Measurements from ENCODE around the gene TXK.

The TXK gene

DNA sequence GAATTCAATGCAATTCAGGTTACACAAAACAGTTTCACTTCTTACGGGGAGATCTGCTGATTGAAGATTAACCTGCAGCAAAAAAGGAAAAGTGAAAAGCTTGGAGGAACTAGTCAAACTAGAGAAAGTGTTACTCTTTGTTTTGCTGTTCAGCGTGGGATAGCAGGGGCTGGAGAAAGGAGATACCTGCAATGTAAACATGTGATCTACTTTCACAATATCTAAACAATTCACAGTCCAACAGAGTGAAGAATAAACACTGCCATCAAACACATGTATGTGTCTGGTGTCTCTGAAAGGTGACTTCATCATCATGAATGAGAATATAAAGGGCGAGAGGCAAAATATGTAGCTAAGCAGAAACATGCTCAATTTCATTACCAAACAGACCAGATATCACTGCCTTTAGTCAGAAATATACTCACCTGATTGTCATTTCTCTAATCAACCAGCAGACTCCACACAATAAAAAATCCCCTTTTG, 91.0 kb downstream of the TXK start:
- Histone ChIP-seq H3K9me3 (ENCODE audit: control insufficient read depth, insufficient read depth, low read length) (no peaks in the 10 kb centered on the region), H3K4me1 (ENCODE audit: insufficient read depth, low read length) (no peaks in the 10 kb centered on the region), H3K36me3 (ENCODE audit: insufficient read depth, low read length) (no peaks in the 10 kb centered on the region), H3K9ac (ENCODE audit: low read depth, low read length) (no peak overlapping the region)

DNA sequence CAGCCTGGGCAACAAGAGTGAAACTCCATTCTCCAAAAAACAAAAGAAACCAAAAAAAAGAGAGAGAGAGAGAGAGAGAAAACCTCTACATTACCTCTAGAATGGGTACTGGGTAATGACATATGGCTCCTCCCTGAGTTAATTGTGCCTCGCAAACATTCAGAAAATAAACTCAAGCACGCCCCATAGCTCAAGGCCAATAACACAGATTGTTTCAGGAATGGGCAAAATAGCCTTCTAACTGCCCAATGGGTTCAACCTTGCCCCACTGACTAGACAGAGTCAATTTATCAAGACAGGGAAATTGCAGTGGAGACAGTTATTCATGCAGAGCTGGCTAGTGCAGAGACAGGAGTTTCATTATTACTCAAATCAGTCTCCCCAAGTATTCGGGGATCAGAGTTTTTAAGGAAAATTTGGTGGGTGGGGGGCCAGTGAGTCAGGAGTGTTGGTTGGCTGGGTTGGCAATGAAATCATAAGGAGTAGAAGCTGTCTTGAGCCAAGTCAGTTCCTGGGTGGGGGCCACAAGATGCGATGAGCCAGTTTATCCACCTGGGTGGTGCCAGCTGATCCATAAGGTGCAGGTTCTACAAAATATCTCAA, 92.4 kb downstream of the TXK start:
- H3K9me3 ChIP-seq (ENCODE audit: control insufficient read depth, insufficient read depth, low read length): no peaks in the 10 kb centered on the region
- H3K36me3 ChIP-seq (ENCODE audit: insufficient read depth, low read length): no peaks in the 10 kb centered on the region
- H3K4me1 ChIP-seq (ENCODE audit: insufficient read depth, low read length): no peaks in the 10 kb centered on the region
- H3K9ac ChIP-seq (ENCODE audit: low read depth, low read length): no peak overlapping the region

DNA sequence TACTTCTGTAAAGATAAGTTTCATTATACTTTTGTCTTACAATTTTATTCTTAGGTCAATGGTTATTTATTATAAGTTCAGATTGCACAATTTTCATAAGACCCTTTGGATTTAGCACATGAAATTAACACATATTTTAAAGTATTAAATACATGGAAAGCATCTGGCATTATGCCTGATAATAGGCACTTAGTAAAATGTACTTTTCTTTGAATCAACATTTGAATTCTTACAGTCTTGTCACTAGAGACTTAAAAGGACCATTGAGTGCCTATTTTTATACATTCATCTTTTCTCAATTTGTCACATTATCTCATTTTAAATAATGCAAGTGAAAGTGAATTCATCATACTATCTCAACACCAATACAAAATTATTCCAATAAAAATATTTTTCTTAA, 94.5 kb downstream of the TXK start:
- H3K4me1 ChIP-seq (ENCODE audit: insufficient read depth, low read length): no peaks in the 10 kb centered on the region
- H3K9ac ChIP-seq (ENCODE audit: low read depth, low read length): no peak overlapping the region
- no peaks in the 10 kb centered on the region for H3K36me3 ChIP-seq (ENCODE audit: insufficient read depth, low read length)

DNA sequence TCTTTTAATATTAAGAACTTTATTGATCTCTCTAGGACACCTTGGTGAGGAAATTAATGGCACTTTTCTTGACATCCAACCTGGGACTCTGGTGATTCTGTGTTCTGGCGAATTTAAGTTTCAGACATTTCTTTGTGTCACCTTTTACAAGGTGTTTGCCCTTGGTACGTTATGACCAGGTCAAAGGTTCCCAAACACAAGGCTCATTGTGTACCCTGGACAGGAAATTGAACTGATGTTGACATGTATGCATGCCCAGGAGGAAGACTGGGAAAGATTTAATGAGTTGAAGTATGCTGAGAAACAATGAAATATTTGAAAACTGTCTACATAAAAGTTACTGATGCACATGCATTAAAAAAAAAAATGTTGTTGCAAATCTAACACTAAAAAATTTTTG, 95.4 kb downstream of the TXK start:
- Histone ChIP-seq H3K9me3 (ENCODE audit: control insufficient read depth, insufficient read depth, low read length) (no peaks in the 10 kb centered on the region), H3K36me3 (ENCODE audit: insufficient read depth, low read length) (no peaks in the 10 kb centered on the region), H3K9ac (ENCODE audit: low read depth, low read length) (no peak overlapping the region), H3K4me1 (ENCODE audit: insufficient read depth, low read length) (no peaks in the 10 kb centered on the region)

More for the DNA sequence above, 94.5 kb downstream of the TXK start:
- no peaks in the 10 kb centered on the region for H3K9me3 ChIP-seq (ENCODE audit: control insufficient read depth, insufficient read depth, low read length)

DNA sequence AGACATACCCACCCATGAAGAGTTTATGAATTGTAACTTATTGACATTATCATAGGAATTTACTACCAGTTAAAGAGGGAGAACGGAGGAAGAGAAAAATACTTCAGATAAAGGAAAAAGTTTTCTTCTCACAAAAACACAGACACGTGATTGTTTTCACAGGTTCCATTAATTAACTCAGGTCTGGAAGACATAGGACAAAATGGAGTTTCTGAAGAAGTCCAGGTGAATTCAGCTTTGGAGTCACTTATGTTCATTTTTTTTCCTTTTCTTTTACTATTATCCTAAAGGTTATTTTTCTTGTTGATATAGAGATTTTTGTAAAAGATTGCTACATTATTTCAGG, 97.0 kb downstream of the TXK start:
- Histone ChIP-seq H3K36me3 (ENCODE audit: insufficient read depth, low read length) (no peaks in the 10 kb centered on the region), H3K4me1 (ENCODE audit: insufficient read depth, low read length) (no peaks in the 10 kb centered on the region), H3K9me3 (ENCODE audit: control insufficient read depth, insufficient read depth, low read length) (no peaks in the 10 kb centered on the region), H3K9ac (ENCODE audit: low read depth, low read length) (no peak overlapping the region)

DNA sequence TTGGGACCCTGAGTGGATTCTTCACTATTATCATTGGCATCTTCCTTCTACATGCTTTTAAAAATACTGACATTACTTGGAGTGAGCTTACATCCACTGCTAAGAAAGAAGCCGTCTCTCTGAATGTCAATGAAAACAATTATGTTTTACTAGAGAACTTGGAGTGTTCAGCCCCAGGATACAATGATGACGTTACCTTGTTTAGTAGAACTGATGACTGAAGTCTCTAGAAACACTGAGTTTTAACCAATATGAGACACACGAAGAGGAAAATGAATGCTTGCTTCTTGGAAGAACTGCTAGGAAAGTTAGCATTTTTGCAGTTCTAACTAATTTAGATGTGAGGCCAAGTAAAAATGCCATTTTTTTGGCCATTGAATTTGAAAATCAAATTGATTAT, 98.1 kb downstream of the TXK start:
- Histone ChIP-seq H3K9ac (ENCODE audit: low read depth, low read length) (no peak overlapping the region), H3K9me3 (ENCODE audit: control insufficient read depth, insufficient read depth, low read length) (no peaks in the 10 kb centered on the region), H3K36me3 (ENCODE audit: insufficient read depth, low read length) (no peaks in the 10 kb centered on the region), H3K4me1 (ENCODE audit: insufficient read depth, low read length) (no peaks in the 10 kb centered on the region)

DNA sequence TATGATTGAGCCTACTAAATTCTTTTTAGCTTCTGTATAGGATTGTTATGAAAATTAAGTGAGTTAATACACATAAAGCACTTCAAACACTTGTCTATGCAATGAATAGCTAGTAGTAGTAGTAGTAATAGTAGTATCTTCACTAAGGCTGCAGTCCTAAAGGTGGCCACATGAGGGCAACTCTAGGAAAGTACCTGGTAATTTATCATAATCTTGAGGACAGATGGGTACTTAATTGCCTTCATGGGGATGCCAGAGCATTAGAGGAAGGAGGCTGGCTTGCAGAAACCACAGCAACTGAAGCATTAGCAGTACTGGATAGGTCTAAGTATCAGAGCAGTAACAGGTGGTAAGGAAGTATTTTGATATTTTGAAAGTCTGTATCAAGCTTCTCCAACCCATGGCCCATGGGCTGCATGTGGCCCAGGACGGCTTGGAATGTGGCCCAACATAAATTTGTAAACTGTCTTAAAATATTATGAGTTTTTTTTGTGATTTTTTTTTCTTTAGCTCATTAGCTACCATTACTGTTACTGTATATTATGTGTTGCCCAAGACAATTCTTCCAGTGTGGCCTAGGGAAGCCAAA, 100.1 kb downstream of the TXK start:
- no peaks in the 10 kb centered on the region for H3K36me3 ChIP-seq (ENCODE audit: insufficient read depth, low read length)
- H3K9me3 ChIP-seq (ENCODE audit: control insufficient read depth, insufficient read depth, low read length): no peaks in the 10 kb centered on the region
- H3K4me1 ChIP-seq (ENCODE audit: insufficient read depth, low read length): peaks cover 13% of the 10 kb centered on the region
- H3K9ac ChIP-seq (ENCODE audit: low read depth, low read length): no peak overlapping the region

DNA sequence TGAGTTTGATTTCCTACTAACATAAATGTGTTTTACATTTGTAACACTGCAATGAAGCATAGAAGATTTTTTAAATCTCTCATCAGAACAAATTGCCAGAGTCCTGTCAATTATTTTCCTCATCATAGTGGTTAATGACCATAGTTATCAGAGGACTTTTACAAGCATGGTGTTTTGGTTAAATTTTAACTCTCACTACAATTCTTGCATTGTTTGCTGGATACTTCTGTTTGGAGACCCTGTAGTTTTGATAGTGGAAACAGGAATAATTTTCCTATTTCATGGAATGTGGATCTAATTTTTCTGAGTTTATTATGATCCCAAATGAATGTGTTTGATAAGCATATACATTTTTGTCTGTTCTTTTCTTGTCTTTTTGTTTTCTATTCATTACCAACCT, 100.6 kb downstream of the TXK start:
- Histone ChIP-seq H3K9me3 (ENCODE audit: control insufficient read depth, insufficient read depth, low read length) (no peaks in the 10 kb centered on the region), H3K4me1 (ENCODE audit: insufficient read depth, low read length) (peaks cover 18% of the 10 kb centered on the region), H3K9ac (ENCODE audit: low read depth, low read length) (no peak overlapping the region), H3K36me3 (ENCODE audit: insufficient read depth, low read length) (no peaks in the 10 kb centered on the region)

DNA sequence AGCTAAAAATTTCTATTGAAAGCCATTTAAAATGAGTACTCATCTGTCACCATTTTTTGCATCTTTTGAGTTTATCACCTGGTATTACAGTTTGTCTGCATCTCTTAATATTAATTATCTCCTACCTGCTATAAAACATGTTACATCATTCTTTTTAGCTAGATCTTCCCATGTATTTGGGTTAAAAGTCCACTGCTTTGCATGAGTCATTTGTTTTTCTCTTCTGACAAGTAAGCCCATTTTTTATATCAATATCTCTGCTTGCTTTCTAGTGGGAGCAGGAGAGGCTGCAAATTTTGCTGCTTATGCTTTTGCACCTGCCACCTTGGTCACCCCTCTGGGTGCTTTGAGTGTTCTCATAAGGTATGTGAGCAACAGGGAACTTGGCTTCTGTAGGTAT, 101.3 kb downstream of the TXK start:
- Histone ChIP-seq H3K9me3 (ENCODE audit: control insufficient read depth, insufficient read depth, low read length) (no peaks in the 10 kb centered on the region), H3K36me3 (ENCODE audit: insufficient read depth, low read length) (no peaks in the 10 kb centered on the region), H3K4me1 (ENCODE audit: insufficient read depth, low read length) (peaks cover 23% of the 10 kb centered on the region), H3K9ac (ENCODE audit: low read depth, low read length) (no peak overlapping the region)

DNA sequence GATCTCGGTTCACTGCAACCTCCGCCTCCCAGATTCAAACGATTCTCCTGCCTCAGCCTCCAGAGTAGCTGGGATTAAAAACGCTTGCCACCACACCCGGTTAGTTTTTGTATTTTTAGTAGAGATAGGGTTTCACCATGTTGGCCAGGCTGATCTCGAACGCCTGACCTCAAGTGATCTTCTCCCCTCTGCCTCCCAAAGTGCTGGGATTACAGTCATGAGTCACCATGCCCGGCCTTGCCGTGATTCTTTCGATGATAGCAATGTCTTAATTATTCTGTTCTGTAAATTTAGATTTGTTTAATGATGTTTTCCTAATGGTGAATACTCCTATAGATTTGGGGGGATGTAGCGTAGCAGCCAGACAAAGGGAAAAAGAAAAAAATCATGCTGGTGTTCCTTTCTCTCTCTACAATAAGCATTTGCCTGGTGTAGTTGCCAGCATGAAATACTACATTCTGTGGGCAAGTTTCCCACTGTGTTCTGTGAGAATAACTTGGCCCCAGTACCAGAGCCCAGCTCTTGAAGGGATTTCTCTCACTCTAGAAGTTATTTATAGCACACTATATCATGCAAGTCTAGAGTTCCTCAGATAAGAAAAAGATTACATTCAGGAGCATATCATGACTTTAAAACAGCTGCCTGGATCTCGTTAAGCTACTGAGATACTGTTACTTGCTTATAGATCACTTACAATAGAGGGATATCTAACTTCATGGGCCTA, 102.1 kb downstream of the TXK start:
- H3K36me3 ChIP-seq (ENCODE audit: insufficient read depth, low read length): no peaks in the 10 kb centered on the region
- no peak overlapping the region for H3K9ac ChIP-seq (ENCODE audit: low read depth, low read length)
- no peaks in the 10 kb centered on the region for H3K9me3 ChIP-seq (ENCODE audit: control insufficient read depth, insufficient read depth, low read length)
- peaks cover 23% of the 10 kb centered on the region for H3K4me1 ChIP-seq (ENCODE audit: insufficient read depth, low read length)

DNA sequence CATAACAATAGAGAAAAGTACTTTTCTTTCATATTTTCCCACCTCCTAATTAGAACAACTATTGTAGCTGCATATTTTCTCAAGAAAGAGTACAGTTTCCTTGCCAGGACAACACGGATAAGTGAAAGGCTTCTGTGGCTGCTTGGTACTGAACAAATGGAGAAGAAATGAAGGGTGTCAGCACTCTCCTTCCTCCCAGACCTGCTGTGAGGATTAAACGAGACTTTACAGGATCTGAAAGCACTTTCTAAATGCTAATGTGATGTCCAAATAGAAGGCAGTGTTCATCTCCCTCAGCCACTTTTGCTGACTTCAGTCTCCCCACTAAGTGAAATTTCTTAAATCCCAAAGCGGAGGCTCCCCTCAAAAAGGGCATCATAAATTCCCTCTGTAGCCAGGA, 103.6 kb downstream of the TXK start:
- H3K36me3 ChIP-seq (ENCODE audit: insufficient read depth, low read length): no peaks in the 10 kb centered on the region
- peaks cover 23% of the 10 kb centered on the region for H3K4me1 ChIP-seq (ENCODE audit: insufficient read depth, low read length)
- no peaks in the 10 kb centered on the region for H3K9me3 ChIP-seq (ENCODE audit: control insufficient read depth, insufficient read depth, low read length)
- H3K9ac ChIP-seq (ENCODE audit: low read depth, low read length): no peak overlapping the region

DNA sequence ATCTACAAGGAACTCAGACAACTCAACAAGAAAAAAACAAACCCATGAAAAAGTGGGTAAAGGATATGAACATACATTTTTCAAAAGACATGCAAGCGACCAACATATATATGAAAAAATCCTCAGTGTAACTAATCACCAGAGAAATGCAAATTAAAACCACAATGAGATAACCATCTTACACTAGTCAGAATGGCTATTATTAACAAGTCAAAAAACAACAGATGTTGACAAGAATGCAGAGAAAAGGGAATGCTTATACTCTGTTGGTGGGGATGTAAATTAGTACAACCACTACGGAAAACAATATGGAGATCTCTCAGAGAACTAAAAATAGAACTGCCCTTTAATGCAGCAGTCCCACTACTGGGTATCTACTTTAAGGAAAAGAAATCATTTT, 105.4 kb downstream of the TXK start:
- no peaks in the 10 kb centered on the region for H3K36me3 ChIP-seq (ENCODE audit: insufficient read depth, low read length)
- H3K9me3 ChIP-seq (ENCODE audit: control insufficient read depth, insufficient read depth, low read length): no peaks in the 10 kb centered on the region
- peaks cover 23% of the 10 kb centered on the region for H3K4me1 ChIP-seq (ENCODE audit: insufficient read depth, low read length)

DNA sequence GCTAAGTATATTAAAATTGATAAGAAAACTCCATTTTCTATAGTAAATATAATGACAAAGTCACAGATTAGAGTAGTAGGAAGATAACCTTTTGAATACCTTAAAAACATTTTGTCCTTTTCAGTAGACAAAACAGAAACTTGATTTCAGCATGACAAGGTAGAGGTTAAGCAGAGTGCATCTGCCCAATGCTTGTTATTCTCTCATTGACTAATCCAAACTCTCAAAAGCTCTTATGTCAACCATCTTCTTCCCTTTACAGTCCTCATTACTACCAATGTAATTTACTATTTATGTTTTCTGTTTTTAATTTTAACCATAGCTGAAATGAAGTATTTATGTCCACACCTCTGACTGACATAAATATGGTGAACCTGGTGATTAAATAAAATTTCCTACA, 106.4 kb downstream of the TXK start:
- Histone ChIP-seq H3K9ac (ENCODE audit: low read depth, low read length) (no peak overlapping the region), H3K9me3 (ENCODE audit: control insufficient read depth, insufficient read depth, low read length) (no peaks in the 10 kb centered on the region), H3K4me1 (ENCODE audit: insufficient read depth, low read length) (peaks cover 23% of the 10 kb centered on the region), H3K36me3 (ENCODE audit: insufficient read depth, low read length) (no peaks in the 10 kb centered on the region)

More for the DNA sequence above, 105.4 kb downstream of the TXK start:
- no peak overlapping the region for H3K9ac ChIP-seq (ENCODE audit: low read depth, low read length)

DNA sequence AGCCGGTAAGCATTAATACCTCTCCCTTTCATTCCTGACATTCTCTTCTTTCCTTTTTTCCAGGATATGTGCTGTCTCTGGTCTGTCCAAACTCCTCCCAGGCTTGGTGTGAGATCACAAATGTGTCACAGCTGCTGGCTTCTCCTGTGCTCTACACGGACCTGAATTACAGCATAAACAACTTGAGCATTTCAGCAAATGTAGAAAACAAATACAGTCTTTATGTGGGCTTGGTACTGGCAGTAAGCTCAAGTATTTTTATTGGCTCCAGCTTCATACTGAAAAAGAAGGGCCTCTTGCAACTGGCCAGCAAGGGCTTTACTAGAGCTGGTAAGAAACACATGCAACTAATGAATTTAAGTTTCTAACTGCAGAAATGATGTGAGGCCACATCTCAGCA, 109.0 kb downstream of the TXK start:
- peaks cover 18% of the 10 kb centered on the region for H3K4me1 ChIP-seq (ENCODE audit: insufficient read depth, low read length)
- H3K9ac ChIP-seq (ENCODE audit: low read depth, low read length): no peak overlapping the region
- H3K9me3 ChIP-seq (ENCODE audit: control insufficient read depth, insufficient read depth, low read length): no peaks in the 10 kb centered on the region
- no peaks in the 10 kb centered on the region for H3K36me3 ChIP-seq (ENCODE audit: insufficient read depth, low read length)

DNA sequence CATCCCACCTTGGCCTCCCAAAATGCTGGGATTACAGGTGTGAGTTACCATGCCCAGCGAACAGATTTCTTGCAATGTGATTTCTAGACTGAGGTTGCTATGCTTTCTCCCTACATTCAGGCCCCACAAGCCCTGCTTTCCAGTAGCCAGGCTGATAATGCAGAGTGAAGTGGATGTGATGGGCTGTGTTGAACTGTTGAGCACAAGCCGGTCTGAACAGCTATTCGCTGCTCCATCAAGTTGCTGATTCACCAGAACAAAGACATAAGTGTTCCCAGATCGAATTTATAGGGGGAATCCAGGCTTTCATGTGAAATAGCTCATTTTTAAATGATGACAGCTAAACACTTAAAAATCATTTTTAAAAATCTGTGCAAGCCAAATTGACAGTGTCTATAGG, 109.5 kb downstream of the TXK start:
- no peaks in the 10 kb centered on the region for H3K36me3 ChIP-seq (ENCODE audit: insufficient read depth, low read length)

More for the DNA sequence above, 109.5 kb downstream of the TXK start:
- Histone ChIP-seq H3K9me3 (ENCODE audit: control insufficient read depth, insufficient read depth, low read length) (no peaks in the 10 kb centered on the region), H3K9ac (ENCODE audit: low read depth, low read length) (no peak overlapping the region), H3K4me1 (ENCODE audit: insufficient read depth, low read length) (peaks cover 17% of the 10 kb centered on the region)

Data from ES-I3 (cell line).